Measurements from ENCODE around the gene DISP1. TPM values are rescaled to one million over a fixed set of nuclear protein-coding genes. Genes with fewer than 3 reads are reported as not detected.

The DISP1 gene
- total and polyA plus RNA-seq, 7 donors: 1.4 to 5.8 (median 3.2) TPM

DNA sequence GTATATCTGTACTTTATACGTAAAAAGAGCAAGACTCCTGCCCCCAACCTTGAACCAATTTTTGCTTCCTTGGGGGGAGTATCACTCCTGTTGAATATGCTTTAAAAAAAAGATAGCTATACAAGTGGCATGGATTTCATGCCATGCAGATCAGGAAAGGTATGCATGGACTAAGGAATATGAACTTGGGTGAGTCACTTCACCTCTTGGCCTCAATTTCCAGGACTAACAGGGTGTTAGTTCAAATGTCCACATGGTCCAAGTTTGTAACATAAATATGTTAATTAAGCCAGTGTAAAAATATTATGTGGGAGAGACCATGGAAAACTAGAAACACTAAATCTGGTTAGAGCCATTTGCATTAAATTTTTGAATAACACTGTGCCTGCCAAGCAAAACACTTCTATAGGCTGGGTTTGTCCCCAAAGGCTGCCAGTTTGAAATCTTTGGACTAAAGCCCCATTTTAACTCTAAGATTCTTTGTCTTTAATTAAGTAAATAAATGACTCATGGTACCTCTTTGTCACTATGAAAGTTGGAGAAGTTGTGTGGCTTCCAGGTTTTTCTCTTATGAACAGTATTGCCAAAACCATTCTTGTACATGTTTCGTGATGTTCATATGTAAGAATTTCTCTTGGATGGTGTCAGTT is 44.7 kb upstream of the DISP1 start:
- DNase-seq (no peak), ATAC-seq (no peak)
- intact Hi-C loops (cut with DNase I): no loop called here
- H3K36me3 ChIP-seq (ENCODE audit: insufficient read depth in 1 of 2, low read depth in 1 of 2): no peaks in the 10 kb centered on the region
- H3K9me3 ChIP-seq: peaks cover 14% of the 10 kb centered on the region
- no peaks in the 10 kb centered on the region for H3K4me1 ChIP-seq
- no peak overlapping the region for H3K27ac ChIP-seq
- 88 to 95% (median 92%) methylated on average over 2 of the region's 2 CpGs for WGBS, 3 donors
- H3K27me3 ChIP-seq (ENCODE audit: insufficient read depth in 3 of 3, low read length in 2 of 3): no peaks in the 10 kb centered on the region
- H3K4me3 ChIP-seq: no peak overlapping the region
- TF ChIP-seq, protein P1, sequence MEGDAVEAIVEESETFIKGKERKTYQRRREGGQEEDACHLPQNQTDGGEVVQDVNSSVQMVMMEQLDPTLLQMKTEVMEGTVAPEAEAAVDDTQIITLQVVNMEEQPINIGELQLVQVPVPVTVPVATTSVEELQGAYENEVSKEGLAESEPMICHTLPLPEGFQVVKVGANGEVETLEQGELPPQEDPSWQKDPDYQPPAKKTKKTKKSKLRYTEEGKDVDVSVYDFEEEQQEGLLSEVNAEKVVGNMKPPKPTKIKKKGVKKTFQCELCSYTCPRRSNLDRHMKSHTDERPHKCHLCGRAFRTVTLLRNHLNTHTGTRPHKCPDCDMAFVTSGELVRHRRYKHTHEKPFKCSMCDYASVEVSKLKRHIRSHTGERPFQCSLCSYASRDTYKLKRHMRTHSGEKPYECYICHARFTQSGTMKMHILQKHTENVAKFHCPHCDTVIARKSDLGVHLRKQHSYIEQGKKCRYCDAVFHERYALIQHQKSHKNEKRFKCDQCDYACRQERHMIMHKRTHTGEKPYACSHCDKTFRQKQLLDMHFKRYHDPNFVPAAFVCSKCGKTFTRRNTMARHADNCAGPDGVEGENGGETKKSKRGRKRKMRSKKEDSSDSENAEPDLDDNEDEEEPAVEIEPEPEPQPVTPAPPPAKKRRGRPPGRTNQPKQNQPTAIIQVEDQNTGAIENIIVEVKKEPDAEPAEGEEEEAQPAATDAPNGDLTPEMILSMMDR (IDR thresholded peaks at IDR 0.05): no peak

DNA sequence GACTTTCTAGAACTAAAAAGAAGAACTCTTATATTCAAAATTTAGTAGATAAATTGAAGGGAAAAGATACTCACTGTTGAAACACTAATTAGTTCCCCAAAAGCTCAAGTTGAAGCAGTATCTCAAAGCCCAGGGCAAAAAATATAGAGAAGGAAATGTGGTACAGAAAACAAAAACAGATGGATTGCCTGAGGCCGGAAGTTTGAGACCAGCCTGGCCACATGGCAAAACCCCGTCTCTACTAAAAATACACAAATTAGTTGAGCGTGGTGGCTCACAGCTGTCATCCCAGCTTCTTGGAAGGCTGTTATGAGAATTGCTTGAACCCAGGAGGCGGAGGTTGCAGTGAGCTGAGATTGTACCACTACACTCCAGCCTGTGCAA is 41.9 kb upstream of the DISP1 start:
- Histone ChIP-seq H3K27ac (no peak overlapping the region), H3K4me1 (no peaks in the 10 kb centered on the region), H3K9me3 (peaks cover 14% of the 10 kb centered on the region), H3K36me3 (ENCODE audit: insufficient read depth in 1 of 2, low read depth in 1 of 2) (no peaks in the 10 kb centered on the region), H3K4me3 (no peak overlapping the region), H3K27me3 (ENCODE audit: insufficient read depth in 3 of 3, low read length in 2 of 3) (no peaks in the 10 kb centered on the region)
- intact Hi-C loops (cut with DNase I): no loop called here
- ATAC-seq (no peak), DNase-seq (no peak)
- 23 to 39% (median 29%) methylated on average over 4 of the region's 4 CpGs for WGBS, 3 donors
- TF ChIP-seq, protein P1 (IDR thresholded peaks at IDR 0.05): no peak

DNA sequence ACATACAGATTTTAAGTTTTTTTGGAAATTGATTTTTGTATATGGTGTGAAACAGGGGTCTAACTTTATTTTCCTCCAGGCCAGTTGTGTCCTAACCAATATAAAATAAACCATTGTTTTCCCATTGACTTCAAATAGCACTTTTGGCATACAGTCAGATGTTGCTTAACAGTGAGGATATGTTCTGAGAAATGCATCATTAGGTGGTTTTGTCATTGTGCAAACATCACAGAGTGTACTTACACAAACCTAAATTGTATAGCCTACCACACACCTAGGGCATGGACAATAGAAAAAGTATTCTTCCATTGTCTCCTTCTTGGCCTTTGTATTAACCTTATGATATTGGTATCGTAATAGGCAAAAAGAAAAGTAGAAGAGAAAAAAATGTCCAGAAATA is 37.4 kb upstream of the DISP1 start:
- 96 to 98% (median 97%) methylated on average over 1 of the region's 1 CpG for WGBS, 3 donors
- TF ChIP-seq, protein P1 (IDR thresholded peaks at IDR 0.05): no peak
- Histone ChIP-seq H3K27me3 (ENCODE audit: insufficient read depth in 3 of 3, low read length in 2 of 3) (no peaks in the 10 kb centered on the region), H3K36me3 (ENCODE audit: insufficient read depth in 1 of 2, low read depth in 1 of 2) (no peaks in the 10 kb centered on the region), H3K9me3 (no peaks in the 10 kb centered on the region), H3K27ac (no peak overlapping the region), H3K4me3 (no peak overlapping the region), H3K4me1 (no peaks in the 10 kb centered on the region)
- intact Hi-C loops (cut with DNase I): no loop called here
- ATAC-seq: no peak
- no peak for DNase-seq

DNA sequence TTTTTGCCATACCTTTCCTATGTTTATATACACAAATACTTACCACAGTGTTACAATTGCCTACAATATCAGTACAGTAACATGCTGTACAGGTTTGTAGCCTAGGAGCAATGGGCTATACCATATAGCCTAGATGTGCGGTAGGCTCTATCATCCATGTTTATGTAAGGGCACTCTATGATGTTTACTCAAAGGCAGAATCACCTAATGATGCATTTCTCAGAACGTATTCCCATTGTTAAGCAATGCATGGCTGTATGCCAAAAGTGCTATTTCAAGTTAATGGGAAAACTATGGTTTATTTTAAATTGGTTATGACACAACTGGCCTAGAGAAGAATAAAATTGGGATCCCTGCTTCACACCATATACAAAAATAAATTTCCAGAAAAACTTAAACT is 36.9 kb upstream of the DISP1 start:
- TF ChIP-seq, protein P1 (IDR thresholded peaks at IDR 0.05): no peak
- 46 to 55% (median 48%) methylated on average over 2 of the region's 2 CpGs for WGBS, 3 donors
- H3K4me3 ChIP-seq: no peak overlapping the region
- intact Hi-C loops (cut with DNase I): no loop called here
- no peaks in the 10 kb centered on the region for H3K36me3 ChIP-seq (ENCODE audit: insufficient read depth in 1 of 2, low read depth in 1 of 2)
- DNase-seq (no peak), ATAC-seq (no peak)
- H3K27me3 ChIP-seq (ENCODE audit: insufficient read depth in 3 of 3, low read length in 2 of 3): no peaks in the 10 kb centered on the region
- no peak overlapping the region for H3K27ac ChIP-seq
- H3K9me3 ChIP-seq: no peaks in the 10 kb centered on the region
- H3K4me1 ChIP-seq: no peaks in the 10 kb centered on the region

DNA sequence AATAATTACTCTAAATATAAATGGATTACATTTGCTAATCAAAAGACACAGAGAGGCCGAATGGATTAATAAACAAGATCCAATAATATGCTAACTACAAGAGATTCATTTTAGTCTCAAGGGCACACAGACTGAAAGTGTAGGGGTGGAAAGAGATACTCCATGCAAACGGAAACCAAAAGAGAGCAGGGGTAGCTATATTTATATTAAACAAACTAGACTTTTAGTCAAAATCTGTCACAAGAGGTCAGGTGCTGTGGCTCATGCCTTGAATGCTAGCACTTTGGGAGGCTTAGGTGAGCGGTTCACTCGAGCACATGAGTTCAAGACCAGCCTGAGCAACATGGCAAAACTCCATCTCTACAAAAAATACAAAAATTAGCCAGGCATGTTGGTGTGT is 33.6 kb upstream of the DISP1 start:
- no peak for DNase-seq
- WGBS, 3 donors: 68 to 76% (median 69%) methylated on average over 4 of the region's 4 CpGs
- no peak overlapping the region for H3K27ac ChIP-seq
- H3K27me3 ChIP-seq (ENCODE audit: insufficient read depth in 3 of 3, low read length in 2 of 3): no peaks in the 10 kb centered on the region
- no peaks in the 10 kb centered on the region for H3K36me3 ChIP-seq (ENCODE audit: insufficient read depth in 1 of 2, low read depth in 1 of 2)
- H3K4me3 ChIP-seq: no peak overlapping the region
- intact Hi-C loops (cut with DNase I): no loop called here
- TF ChIP-seq, protein P1 (IDR thresholded peaks at IDR 0.05): no peak
- ATAC-seq: no peak
- no peaks in the 10 kb centered on the region for H3K9me3 ChIP-seq
- no peaks in the 10 kb centered on the region for H3K4me1 ChIP-seq

Measured in psoas muscle (tissue), 8 donors.